ENCODE results near the gene SMNDC1.

DNA sequence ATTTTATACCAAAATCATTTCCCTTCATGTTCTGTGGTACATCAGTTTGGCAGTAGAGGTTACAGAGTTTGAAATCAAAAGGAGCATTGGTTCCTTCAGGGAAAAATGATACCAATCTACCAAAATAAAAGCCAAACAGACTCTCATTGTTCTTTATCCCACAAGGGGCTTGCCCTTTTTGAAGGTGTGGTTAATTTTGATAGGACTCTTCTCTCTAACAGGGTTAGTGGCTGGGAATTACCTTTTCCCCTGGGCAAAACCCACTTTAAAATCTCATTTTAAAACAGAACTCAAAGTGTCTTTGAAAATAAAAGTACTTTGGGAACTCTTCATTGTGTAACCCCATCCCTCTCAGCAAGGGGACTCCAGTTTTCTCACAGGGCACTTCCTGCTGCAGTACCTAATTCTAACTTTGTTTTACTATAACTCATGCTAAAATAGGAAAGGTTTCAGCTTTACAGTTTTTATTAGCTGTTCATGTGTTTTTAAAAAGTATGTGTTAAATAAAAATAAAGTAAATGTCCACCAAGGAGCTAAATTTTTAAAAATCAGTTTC is 30.6 kb downstream of the SMNDC1 start:
- TF ChIP-seq, protein P1, sequence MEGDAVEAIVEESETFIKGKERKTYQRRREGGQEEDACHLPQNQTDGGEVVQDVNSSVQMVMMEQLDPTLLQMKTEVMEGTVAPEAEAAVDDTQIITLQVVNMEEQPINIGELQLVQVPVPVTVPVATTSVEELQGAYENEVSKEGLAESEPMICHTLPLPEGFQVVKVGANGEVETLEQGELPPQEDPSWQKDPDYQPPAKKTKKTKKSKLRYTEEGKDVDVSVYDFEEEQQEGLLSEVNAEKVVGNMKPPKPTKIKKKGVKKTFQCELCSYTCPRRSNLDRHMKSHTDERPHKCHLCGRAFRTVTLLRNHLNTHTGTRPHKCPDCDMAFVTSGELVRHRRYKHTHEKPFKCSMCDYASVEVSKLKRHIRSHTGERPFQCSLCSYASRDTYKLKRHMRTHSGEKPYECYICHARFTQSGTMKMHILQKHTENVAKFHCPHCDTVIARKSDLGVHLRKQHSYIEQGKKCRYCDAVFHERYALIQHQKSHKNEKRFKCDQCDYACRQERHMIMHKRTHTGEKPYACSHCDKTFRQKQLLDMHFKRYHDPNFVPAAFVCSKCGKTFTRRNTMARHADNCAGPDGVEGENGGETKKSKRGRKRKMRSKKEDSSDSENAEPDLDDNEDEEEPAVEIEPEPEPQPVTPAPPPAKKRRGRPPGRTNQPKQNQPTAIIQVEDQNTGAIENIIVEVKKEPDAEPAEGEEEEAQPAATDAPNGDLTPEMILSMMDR (IDR thresholded peaks at IDR 0.05; ENCODE audit: low read depth, low read length, missing input control): no peak
- no peak for TF ChIP-seq YY1 (IDR thresholded peaks at IDR 0.05)
- no peak for TF ChIP-seq TAF1 (conservative IDR thresholded peaks at IDR 0.05)

Data from liver (tissue), 3 donors.